KBM-7 (cell line): Measurements from ENCODE around the gene LCN15.
A peak's percentile ranks its signal among the peaks of the same experiment; 100 is the strongest.

Experiments used
- DNase-seq: peaks from one replicate; pipeline ENCODE4 v3.0.0-alpha.2; 2015
- in situ Hi-C: fragments of 300-500 bp; cut with MboI; formaldehyde crosslinking; loops from 2 replicates; pipeline ENCODE4 v1.14.3; 2020; ENCODE audit warnings: low sequenced_read_pairs, low pct_unique_long_range_greater_than_20kb, mixed read lengths

Gene LCN15

GRCh38 chr9:136746155-136746490 lies 18.2 kb downstream of the LCN15 start:
- in situ Hi-C loops = no loop called here
- no peak for DNase-seq

GRCh38 chr9:136745389-136746154 lies 18.7 kb downstream of the LCN15 start:
- in situ Hi-C loops = no loop called here
- no peak for DNase-seq

GRCh38 chr9:136744773-136745172 lies 19.5 kb downstream of the LCN15 start:
- in situ Hi-C loops = no loop called here
- no peak for DNase-seq

GRCh38 chr9:136743639-136744211 lies 20.6 kb downstream of the LCN15 start:
- no peak for DNase-seq
- in situ Hi-C loops = no loop called here

GRCh38 chr9:136742591-136743391 lies 21.5 kb downstream of the LCN15 start, which contains the start of gene LCN10:
LCN10 (minus strand) TSS chr9:136742940; CDS start chr9:136742903, 37 bp downstream.
- in situ Hi-C loops = no loop called here
- DNase-seq = no peak

- no peak for DNase-seq
- in situ Hi-C loops = no loop called here
Measured at GRCh38 chr9:136741883-136742571, 22.3 kb downstream of the LCN15 start.

GRCh38 chr9:136740971-136741882 lies 23.1 kb downstream of the LCN15 start:
- DNase-seq = no peak
- in situ Hi-C loops = no loop called here

GRCh38 chr9:136740491-136740890 lies 23.8 kb downstream of the LCN15 start:
- DNase-seq = no peak
- in situ Hi-C loops = no loop called here

- in situ Hi-C loops = no loop called here
- DNase-seq = no peak
Measured at GRCh38 chr9:136740069-136740468, 24.2 kb downstream of the LCN15 start.

GRCh38 chr9:136739509-136739908 lies 24.8 kb downstream of the LCN15 start:
- DNase-seq = no peak
- in situ Hi-C loops = no loop called here

- DNase-seq = no peak
- in situ Hi-C loops = no loop called here
Measured at GRCh38 chr9:136738960-136739359, 25.4 kb downstream of the LCN15 start.

- in situ Hi-C loops = no loop called here
- no peak for DNase-seq
Measured at GRCh38 chr9:136735812-136736480, 28.4 kb downstream of the LCN15 start.

- DNase-seq = no peak
- in situ Hi-C loops = no loop called here
Measured at GRCh38 chr9:136734837-136735496, 29.4 kb downstream of the LCN15 start.

- no peak for DNase-seq
- in situ Hi-C loops = no loop called here
Measured at GRCh38 chr9:136733611-136734010, 30.7 kb downstream of the LCN15 start.

GRCh38 chr9:136732444-136733178 lies 31.7 kb downstream of the LCN15 start:
- in situ Hi-C loops = no loop called here
- DNase-seq = no peak

GRCh38 chr9:136729926-136730325 lies 34.4 kb downstream of the LCN15 start:
- in situ Hi-C loops = no loop called here
- DNase-seq = no peak

GRCh38 chr9:136729144-136729543 lies 35.2 kb downstream of the LCN15 start:
- in situ Hi-C loops = no loop called here
- peak; percentile 52 for DNase-seq
